HAP-1 (cell line): ENCODE measurements around the gene PLD4.
A peak's percentile ranks its signal among the peaks of the same experiment; 100 is the strongest.
"Not testable (repeated sequence)": the region's sequence is repeated elsewhere in the genome, so short reads cannot be mapped to it uniquely, and the experiment has no call there.

Experiments
- DNase-seq, 2 experiments: peaks; one replicate each; pipeline ENCODE4 v3.0.0-alpha.2; 2016 to 2020; ENCODE audit warnings: low spot score in 2 of 2
- H3K27me3 ChIP-seq: fragments of 250-450 bp; sonication (Bioruptor Pico); 2 replicates; pipeline ENCODE4 v1.5.1; 2020; ENCODE audit warnings: low read depth, mild to moderate bottlenecking, moderate library complexity
- H3K36me3 ChIP-seq: fragments of 250-450 bp; sonication (Bioruptor Pico); replicated peaks from 2 replicates; pipeline ENCODE4 v1.5.1; 2020; ENCODE audit warnings: mild to moderate bottlenecking
- H3K4me1 ChIP-seq: fragments of 250-450 bp; sonication (Bioruptor Pico); 2 replicates; pipeline ENCODE4 v1.5.1; 2020; ENCODE audit warnings: mild to moderate bottlenecking
- H3K4me3 ChIP-seq: fragments of 250-450 bp; sonication (Bioruptor Pico); 2 replicates; pipeline ENCODE4 v1.5.1; 2020; ENCODE audit warnings: mild to moderate bottlenecking, moderate library complexity
- H3K9me3 ChIP-seq: fragments of 250-450 bp; sonication (Bioruptor Pico); 2 replicates; pipeline ENCODE4 v1.5.1; 2020; ENCODE audit warnings: mild to moderate bottlenecking, moderate library complexity
- in situ Hi-C: fragments of 300-500 bp; cut with MboI; formaldehyde crosslinking; loops from 3 replicates; pipeline ENCODE4 v1.14.3; 2020; ENCODE audit warnings: low sequenced_read_pairs, inconsistent platforms, mixed read lengths

PLD4 gene

DNA sequence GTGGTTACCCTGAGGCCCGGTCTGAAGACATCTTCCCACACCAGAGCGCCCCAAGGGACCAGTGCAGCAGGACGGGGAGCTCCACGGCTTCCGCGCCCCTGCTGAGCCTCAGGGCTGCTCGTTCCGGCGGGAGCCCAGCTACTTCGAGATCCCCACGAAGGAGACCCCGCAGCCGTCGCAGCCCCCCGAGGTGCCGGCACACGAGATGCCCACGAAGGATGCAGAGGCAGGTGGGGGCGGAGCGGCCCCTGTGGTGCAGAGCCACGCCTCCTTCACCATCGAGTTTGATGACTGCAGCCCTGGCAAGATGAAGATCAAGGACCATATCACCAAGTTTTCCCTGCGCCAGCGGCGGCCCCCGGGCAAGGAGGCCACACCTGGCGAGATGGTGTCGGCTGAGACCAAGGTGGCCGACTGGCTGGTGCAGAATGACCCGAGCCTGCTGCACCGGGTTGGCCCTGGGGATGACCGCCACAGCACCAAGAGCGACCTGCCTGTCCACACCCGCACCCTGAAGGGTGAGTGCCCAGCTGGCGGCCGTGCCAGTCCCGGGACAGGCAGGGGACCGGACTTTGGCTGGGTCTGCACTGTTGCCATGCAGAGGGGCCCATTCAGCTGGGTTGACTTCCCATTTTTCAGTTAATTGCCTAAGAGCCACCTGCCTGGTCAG, 41.6 kb upstream of the PLD4 start:
- in situ Hi-C loops, result no loop called here
- no peak overlapping the region for H3K4me3 ChIP-seq
- H3K4me1 ChIP-seq, result no peaks in the 10 kb centered on the region
- DNase-seq, result no peak
- no peaks in the 10 kb centered on the region for H3K27me3 ChIP-seq
- no peaks in the 10 kb centered on the region for H3K9me3 ChIP-seq
- H3K36me3 ChIP-seq, result peaks cover 20% of the 10 kb centered on the region

DNA sequence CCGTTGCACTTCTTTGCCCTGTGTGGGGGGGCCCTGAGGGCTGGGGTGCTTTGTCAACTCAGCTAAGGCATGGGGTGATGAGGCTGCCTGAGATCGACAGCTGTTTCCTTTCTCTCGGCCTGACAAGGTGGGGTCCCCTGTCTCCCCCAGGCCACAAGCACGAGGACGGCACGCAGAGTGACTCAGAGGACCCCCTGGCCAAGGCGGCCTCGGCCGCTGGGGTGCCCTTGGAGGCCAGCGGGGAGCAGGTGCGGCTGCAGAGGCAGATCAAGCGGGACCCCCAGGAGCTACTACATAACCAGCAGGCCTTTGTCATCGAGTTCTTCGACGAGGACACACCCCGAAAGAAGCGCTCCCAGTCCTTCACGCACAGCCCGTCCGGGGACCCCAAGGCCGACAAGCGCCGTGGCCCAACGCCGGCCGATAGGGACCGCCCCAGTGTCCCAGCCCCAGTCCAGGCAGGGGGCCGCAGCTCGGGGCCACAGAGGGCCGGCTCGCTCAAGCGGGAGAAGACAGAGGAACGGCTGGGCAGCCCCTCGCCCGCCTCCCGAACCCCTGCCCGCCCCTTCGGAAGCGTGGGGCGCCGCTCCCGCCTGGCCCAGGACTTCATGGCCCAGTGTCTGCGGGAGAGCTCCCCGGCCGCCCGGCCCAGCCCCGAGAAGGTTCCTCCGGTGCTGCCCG, 40.9 kb upstream of the PLD4 start:
- in situ Hi-C loops, result no loop called here
- DNase-seq, result no peak

DNA sequence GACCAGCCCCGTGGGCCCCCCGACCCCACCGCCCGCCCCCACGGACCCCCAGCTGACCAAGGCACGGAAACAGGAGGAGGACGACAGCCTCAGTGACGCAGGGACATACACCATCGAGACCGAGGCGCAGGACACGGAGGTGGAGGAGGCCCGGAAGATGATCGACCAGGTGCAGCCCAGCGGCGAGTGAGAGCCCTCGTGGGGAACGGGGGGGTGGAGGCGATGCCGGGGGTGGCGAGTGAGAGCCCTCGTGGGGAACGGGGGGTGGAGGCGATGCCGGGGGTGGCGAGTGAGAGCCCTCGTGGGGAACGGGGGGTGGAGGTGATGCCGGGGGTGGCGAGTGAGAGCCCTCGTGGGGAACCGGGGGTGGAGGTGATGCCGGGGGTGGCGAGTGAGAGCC, 40.3 kb upstream of the PLD4 start:
- H3K36me3 ChIP-seq, result peaks cover 20% of the 10 kb centered on the region
- H3K4me1 ChIP-seq, H3K4me3 ChIP-seq, in situ Hi-C loops, DNase-seq, H3K27me3 ChIP-seq, H3K9me3 ChIP-seq: not testable (repeated sequence)

More for the DNA sequence above, 40.9 kb upstream of the PLD4 start:
- Histone ChIP-seq H3K36me3 (peaks cover 20% of the 10 kb centered on the region), H3K9me3 (no peaks in the 10 kb centered on the region), H3K4me3 (no peak overlapping the region), H3K27me3 (no peaks in the 10 kb centered on the region), H3K4me1 (no peaks in the 10 kb centered on the region)

GRCh38 chr14:104885031-104885972, 39.4 kb upstream of the PLD4 start:
- no peak overlapping the region for H3K4me3 ChIP-seq
- H3K9me3 ChIP-seq, result no peaks in the 10 kb centered on the region
- no peaks in the 10 kb centered on the region for H3K4me1 ChIP-seq
- in situ Hi-C loops, result no loop called here
- peaks cover 18% of the 10 kb centered on the region for H3K36me3 ChIP-seq
- no peaks in the 10 kb centered on the region for H3K27me3 ChIP-seq
- no peak for DNase-seq

- Histone ChIP-seq H3K4me3 (no peak overlapping the region), H3K27me3 (no peaks in the 10 kb centered on the region), H3K36me3 (peaks cover 16% of the 10 kb centered on the region), H3K9me3 (no peaks in the 10 kb centered on the region), H3K4me1 (no peaks in the 10 kb centered on the region)
- DNase-seq, result no peak
- in situ Hi-C loops, result no loop called here
These were observed 38.5 kb upstream of the PLD4 start for GRCh38 chr14:104885973-104886689.

DNA sequence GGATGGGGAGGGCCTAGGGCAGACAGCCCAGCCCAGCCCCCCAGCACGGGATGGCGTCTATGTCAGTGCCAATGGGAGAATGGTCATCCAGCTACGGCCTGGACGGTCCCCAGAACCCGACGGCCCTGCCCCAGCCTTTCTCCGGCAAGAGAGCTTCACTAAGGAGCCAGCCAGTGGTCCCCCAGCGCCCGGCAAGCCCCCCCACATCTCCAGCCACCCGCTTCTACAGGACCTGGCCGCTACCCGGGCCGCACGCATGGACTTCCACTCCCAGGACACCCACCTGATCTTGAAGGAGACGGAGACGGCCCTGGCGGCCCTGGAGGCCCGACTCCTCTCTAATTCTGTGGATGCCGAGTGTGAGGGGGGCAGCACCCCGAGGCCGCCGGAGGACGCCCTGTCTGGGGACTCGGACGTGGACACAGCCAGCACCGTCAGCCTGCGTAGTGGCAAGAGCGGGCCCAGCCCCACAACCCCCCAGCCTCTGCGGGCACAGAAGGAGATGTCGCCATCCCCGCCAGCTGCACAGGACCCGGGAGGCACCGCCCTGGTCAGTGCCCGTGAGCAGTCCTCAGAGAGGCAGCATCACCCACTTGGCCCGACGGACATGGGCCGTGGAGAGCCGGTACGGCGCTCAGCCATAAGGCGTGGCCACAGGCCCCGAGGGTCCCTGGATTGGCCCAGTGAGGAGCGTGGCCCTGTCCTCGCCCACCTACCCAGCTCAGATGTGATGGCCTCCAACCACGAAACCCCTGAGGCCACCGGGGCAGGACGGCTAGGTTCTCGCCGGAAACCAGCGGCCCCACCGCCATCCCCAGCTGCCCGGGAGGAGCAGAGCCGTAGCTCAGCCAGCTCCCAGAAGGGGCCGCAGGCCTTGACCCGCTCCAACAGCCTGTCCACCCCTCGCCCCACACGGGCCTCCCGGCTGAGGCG, 37.7 kb upstream of the PLD4 start:
- DNase-seq, result peak in 1 of 2 experiments; percentile 7
- Histone ChIP-seq H3K36me3 (peaks cover 16% of the 10 kb centered on the region), H3K27me3 (no peaks in the 10 kb centered on the region), H3K4me3 (no peak overlapping the region), H3K4me1 (no peaks in the 10 kb centered on the region), H3K9me3 (no peaks in the 10 kb centered on the region)
- in situ Hi-C loops, result no loop called here

DNA sequence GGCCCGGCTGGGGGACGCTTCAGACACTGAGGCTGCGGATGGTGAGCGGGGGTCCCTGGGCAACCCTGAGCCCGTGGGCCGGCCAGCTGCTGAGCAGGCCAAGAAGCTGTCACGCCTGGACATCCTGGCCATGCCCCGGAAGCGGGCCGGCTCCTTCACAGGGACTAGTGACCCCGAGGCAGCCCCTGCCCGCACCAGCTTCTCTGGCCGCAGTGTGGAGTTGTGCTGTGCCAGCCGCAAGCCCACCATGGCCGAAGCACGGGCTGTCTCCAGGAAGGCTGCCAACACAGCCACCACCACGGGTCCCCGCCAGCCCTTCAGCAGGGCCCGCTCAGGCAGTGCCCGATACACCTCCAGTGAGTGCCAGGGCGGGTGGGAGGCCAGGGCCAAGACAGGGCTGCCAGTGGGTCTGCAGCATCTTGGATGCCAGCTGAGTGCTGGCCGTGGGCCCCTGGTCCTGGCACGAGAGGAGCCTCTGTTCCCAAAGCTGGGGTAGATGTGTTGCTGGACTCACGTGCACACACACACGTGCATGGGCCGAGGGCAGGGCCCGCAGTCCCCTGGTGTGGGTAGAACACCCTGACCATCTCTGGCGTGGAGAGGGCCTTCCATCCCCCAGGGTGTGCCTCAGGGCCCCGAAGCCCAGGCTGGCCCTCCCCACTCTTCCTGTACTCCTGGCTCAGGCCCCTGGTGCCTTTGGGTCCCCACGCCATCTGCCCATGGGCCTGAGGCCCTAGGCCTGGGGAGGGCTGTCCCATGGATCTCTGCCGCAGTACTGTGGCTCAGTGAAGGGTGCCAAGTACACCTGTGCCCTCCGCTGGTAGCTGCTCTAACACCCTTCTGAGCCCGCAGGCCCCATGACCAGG, 36.8 kb upstream of the PLD4 start:
- Histone ChIP-seq H3K36me3 (peaks cover 16% of the 10 kb centered on the region), H3K27me3 (no peaks in the 10 kb centered on the region), H3K4me3 (no peak overlapping the region), H3K4me1 (no peaks in the 10 kb centered on the region), H3K9me3 (no peaks in the 10 kb centered on the region)
- in situ Hi-C loops, result no loop called here
- DNase-seq, result no peak

DNA sequence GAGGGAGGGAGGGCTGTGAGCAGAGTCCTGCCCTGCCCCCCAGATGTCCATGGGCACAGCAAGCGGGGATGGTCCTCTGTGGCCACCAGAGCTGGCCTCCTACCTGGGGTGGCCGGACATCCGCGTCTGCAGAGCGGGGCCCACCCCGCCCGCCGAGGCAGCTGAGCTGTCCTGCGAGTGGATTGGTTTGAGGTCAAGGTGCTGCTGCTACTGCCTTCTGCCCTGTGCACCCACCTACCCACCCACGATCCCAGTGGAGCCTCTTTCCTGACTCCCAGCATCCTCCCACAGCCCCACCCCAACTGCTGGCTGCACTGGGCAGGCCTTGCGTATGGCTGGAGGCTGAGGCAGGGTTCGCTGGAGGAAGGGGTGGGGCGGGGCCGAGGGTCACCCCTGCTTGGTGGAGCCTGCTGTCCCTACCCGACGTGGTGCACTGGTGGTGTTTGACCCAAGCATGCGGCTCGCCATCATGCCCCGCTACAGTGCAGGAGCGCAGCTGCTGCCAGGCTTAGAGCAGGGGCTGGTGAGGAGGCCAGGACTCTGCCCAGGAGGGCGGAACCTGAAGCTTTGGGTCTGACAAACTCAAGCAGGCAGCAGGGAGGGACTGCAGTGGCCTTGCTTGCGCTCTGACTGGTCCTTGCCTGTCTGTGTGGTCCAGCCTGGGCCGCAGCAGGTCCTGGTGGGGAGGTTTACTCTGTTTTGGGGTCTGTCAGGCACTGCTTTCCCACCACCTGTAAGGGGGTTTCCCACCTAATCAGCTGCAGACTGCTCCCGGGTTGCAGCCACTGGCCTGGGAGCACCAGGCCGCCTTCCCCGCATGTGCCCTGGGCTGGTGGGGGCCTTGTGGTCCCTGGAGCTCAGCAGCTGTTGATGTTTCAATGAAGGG, 35.9 kb upstream of the PLD4 start:
- H3K36me3 ChIP-seq, result peaks cover 12% of the 10 kb centered on the region
- no peaks in the 10 kb centered on the region for H3K27me3 ChIP-seq
- H3K4me1 ChIP-seq, result no peaks in the 10 kb centered on the region
- in situ Hi-C loops, result no loop called here
- no peak overlapping the region for H3K4me3 ChIP-seq
- H3K9me3 ChIP-seq, result no peaks in the 10 kb centered on the region
- DNase-seq, result peak in 1 of 2 experiments; percentile 7

GRCh38 chr14:104889375-104889757, 35.3 kb upstream of the PLD4 start:
- DNase-seq, result no peak
- Histone ChIP-seq H3K9me3 (no peaks in the 10 kb centered on the region), H3K4me1 (no peaks in the 10 kb centered on the region), H3K36me3 (peaks cover 9% of the 10 kb centered on the region; the same call in 1 of the 2 replicates), H3K4me3 (no peak overlapping the region), H3K27me3 (no peaks in the 10 kb centered on the region)
- in situ Hi-C loops, result no loop called here

DNA sequence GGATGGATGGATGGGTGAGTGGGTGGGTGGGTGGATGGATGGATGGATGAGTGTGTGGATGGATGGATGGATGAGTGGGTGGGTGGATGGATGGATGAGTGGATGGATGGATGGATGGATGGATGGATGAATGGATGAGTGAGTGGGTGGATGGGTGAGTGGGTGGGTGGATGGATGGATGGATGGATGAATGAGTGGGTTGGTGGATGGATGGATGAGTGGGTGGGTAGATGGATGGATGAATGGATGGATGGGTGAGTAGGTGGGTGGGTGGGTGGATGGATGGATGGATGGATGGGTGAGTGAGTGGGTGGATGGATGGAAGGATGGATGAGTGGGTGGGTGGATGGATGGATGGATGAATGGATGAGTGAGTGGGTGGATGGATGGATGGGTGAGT, 34.4 kb upstream of the PLD4 start:
- in situ Hi-C loops, H3K9me3 ChIP-seq, H3K36me3 ChIP-seq, H3K27me3 ChIP-seq, DNase-seq, H3K4me1 ChIP-seq, H3K4me3 ChIP-seq: not testable (repeated sequence)

DNA sequence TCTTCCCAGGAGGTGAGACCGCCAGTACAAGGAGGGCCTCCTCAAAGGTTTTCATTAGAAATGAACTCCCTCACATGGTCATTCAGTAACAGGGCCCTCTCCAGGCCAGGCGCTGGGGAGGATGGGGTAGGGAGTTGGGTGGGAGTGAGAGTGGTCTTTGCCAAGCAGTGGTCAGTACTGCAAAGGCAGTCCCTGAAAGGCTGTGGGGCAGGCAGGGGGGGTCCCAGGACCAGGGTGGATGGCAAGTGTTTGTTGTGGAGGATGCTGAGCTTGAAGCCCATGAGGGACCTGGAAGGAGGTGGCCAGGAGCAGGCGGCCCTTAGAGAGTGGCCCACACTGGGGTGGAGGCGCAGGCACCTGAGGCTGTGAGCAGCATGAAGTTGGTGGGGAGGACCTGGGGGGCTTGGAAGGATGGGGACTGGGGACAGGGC, 33.5 kb upstream of the PLD4 start:
- no peaks in the 10 kb centered on the region for H3K27me3 ChIP-seq
- in situ Hi-C loops, result no loop called here
- no peaks in the 10 kb centered on the region for H3K4me1 ChIP-seq
- H3K4me3 ChIP-seq, result no peak overlapping the region
- peak in 1 of 2 experiments; percentile 8 for DNase-seq
- no peaks in the 10 kb centered on the region for H3K9me3 ChIP-seq
- H3K36me3 ChIP-seq, result peaks cover 3% of the 10 kb centered on the region; the same call in 1 of the 2 replicates
